HepG2 (cell line): ENCODE results near the gene PPP1R8.

Experiments used
- CTCF ChIP-seq: sonication (generic); formaldehyde crosslinking; IDR thresholded peaks from 2 replicates; pipeline ENCODE4 v1.5.0; 2020; ENCODE audit warnings: mild to moderate bottlenecking, missing genetic modification reagents, moderate library complexity
- IKZF1 ChIP-seq: fragments of 450-650 bp; IDR thresholded peaks from 2 replicates; pipeline ENCODE4 v1.7.1; 2016
- KDM1A ChIP-seq: IDR thresholded peaks from 2 replicates; pipeline ENCODE4 v1.6.1; 2016; ENCODE audit warnings: missing compliant biosample characterization
- MED13 ChIP-seq: sonication (generic); formaldehyde crosslinking; IDR thresholded peaks from 2 replicates; pipeline ENCODE4 v1.5.0; 2020; ENCODE audit warnings: missing genetic modification reagents
- ZBTB2 ChIP-seq: sonication (generic); formaldehyde crosslinking; IDR thresholded peaks from 2 replicates; pipeline ENCODE4 v1.8.0; 2022; ENCODE audit warnings: low read depth, missing genetic modification reagents
- ZNF10 ChIP-seq: sonication (generic); formaldehyde crosslinking; IDR thresholded peaks from 2 replicates; pipeline ENCODE4 v1.4.0; 2020; ENCODE audit warnings: mild to moderate bottlenecking, low read depth, missing genetic modification reagents, borderline replicate concordance

GRCh38 chr1:27869719-27870085 lies 39.1 kb downstream of the PPP1R8 start:
- TF ChIP-seq CTCF (CRISPR knock-in tag) (no peak), ZBTB2 (CRISPR knock-in tag) (no peak), KDM1A (CRISPR knock-in tag) (no peak; the same call in 1 of the 2 replicates), MED13 (CRISPR knock-in tag) (no peak), ZNF10 (no peak), IKZF1 (no peak)
